Measurements from ENCODE around the gene ANKFN1.

ANKFN1 gene

DNA sequence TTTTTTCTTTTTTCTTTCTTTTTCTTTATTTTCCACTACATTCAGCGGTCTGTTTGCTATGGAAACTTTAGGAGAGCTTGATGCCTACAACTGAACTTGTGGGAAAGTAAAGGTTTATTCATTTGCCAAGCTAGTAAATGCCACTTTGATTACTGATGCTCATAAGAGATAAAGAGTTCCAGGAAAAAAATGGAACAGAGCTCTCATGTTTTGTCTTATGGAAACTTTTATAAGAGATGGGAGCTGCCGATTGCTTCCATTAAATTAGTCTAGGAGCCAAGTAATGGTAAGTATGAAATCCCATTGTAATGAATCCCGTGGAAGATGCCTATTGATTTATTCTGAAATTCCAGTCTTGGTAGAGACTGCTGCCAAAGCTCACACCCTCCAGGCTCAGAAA is 7.1 kb downstream of the ANKFN1 start:
- Histone ChIP-seq H3K27me3 (ENCODE audit: insufficient read depth, low read length, poor library complexity, severe bottlenecking) (no peaks in the 10 kb centered on the region), H3K9me3 (ENCODE audit: insufficient read depth, low read depth, low read length) (no peaks in the 10 kb centered on the region), H3K36me3 (ENCODE audit: insufficient read depth, low read length) (no peaks in the 10 kb centered on the region), H3K9me2 (replicated peaks; ENCODE audit: low read depth, low read length) (no peaks in the 10 kb centered on the region), H3K4me2 (ENCODE audit: low read depth, low read length, poor library complexity, severe bottlenecking) (no peak overlapping the region), H3K79me2 (ENCODE audit: insufficient read depth, low read length) (no peaks in the 10 kb centered on the region), H2AFZ (ENCODE audit: low read length) (no peak overlapping the region), H3K9ac (ENCODE audit: low read depth, low read length, poor library complexity, severe bottlenecking) (no peak overlapping the region), H3F3A (ENCODE audit: low read depth) (no peaks in the 10 kb centered on the region), H4K20me1 (ENCODE audit: insufficient read depth, low read length, poor library complexity, severe bottlenecking) (no peaks in the 10 kb centered on the region), H3K4me3 (ENCODE audit: low read length, poor library complexity, severe bottlenecking) (no peak overlapping the region), H3K4me1 (ENCODE audit: insufficient read depth, low read length, poor library complexity, severe bottlenecking) (no peaks in the 10 kb centered on the region)
- TF ChIP-seq EZH2phosphoT487 (IDR thresholded peaks at IDR 0.05; ENCODE audit: borderline replicate concordance) (no peak), CTCF (conservative IDR thresholded peaks at IDR 0.05; ENCODE audit: low read length) (no peak)

- Histone ChIP-seq H2AFZ (ENCODE audit: low read length) (no peak overlapping the region), H3K4me2 (ENCODE audit: low read depth, low read length, poor library complexity, severe bottlenecking) (no peak overlapping the region), H3K9me2 (replicated peaks; ENCODE audit: low read depth, low read length) (no peaks in the 10 kb centered on the region), H3K79me2 (ENCODE audit: insufficient read depth, low read length) (no peaks in the 10 kb centered on the region), H3F3A (ENCODE audit: low read depth) (no peaks in the 10 kb centered on the region), H3K27me3 (ENCODE audit: insufficient read depth, low read length, poor library complexity, severe bottlenecking) (no peaks in the 10 kb centered on the region), H4K20me1 (ENCODE audit: insufficient read depth, low read length, poor library complexity, severe bottlenecking) (no peaks in the 10 kb centered on the region), H3K9me3 (ENCODE audit: insufficient read depth, low read depth, low read length) (no peaks in the 10 kb centered on the region), H3K9ac (ENCODE audit: low read depth, low read length, poor library complexity, severe bottlenecking) (no peak overlapping the region), H3K4me3 (ENCODE audit: low read length, poor library complexity, severe bottlenecking) (no peak overlapping the region), H3K36me3 (ENCODE audit: insufficient read depth, low read length) (no peaks in the 10 kb centered on the region), H3K4me1 (ENCODE audit: insufficient read depth, low read length, poor library complexity, severe bottlenecking) (no peaks in the 10 kb centered on the region)
- TF ChIP-seq EZH2phosphoT487 (IDR thresholded peaks at IDR 0.05; ENCODE audit: borderline replicate concordance) (no peak), CTCF (conservative IDR thresholded peaks at IDR 0.05; ENCODE audit: low read length) (no peak)
These were observed 11.9 kb downstream of the ANKFN1 start for GRCh38 chr17:56165072-56165641.

DNA sequence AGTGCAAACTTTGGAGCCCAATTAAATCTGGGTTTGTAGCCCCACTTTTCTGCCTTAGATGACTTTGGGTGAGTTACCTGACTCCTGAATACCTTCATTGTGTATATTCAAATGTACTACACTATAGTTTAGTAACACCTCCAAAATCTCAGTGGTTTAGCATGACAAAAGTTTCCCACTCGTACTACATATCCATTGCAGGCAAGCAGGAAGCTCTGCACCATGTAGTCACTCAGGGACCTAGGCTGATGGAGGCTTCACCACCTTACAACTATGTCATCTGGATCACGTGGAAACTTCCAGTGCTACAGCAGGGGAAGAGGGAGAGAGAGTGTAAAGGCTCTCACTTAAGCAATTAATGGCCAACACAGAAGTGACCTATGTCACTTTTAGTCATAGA is 14.2 kb downstream of the ANKFN1 start:
- H3K9me3 ChIP-seq (ENCODE audit: insufficient read depth, low read depth, low read length): no peaks in the 10 kb centered on the region
- no peaks in the 10 kb centered on the region for H3K79me2 ChIP-seq (ENCODE audit: insufficient read depth, low read length)
- H3K36me3 ChIP-seq (ENCODE audit: insufficient read depth, low read length): no peaks in the 10 kb centered on the region
- no peaks in the 10 kb centered on the region for H3F3A ChIP-seq (ENCODE audit: low read depth)
- H3K4me3 ChIP-seq (ENCODE audit: low read length, poor library complexity, severe bottlenecking): no peak overlapping the region
- no peak for TF ChIP-seq CTCF (conservative IDR thresholded peaks at IDR 0.05; ENCODE audit: low read length)
- no peak for TF ChIP-seq EZH2phosphoT487 (IDR thresholded peaks at IDR 0.05; ENCODE audit: borderline replicate concordance)
- no peaks in the 10 kb centered on the region for H4K20me1 ChIP-seq (ENCODE audit: insufficient read depth, low read length, poor library complexity, severe bottlenecking)
- H3K9me2 ChIP-seq (replicated peaks; ENCODE audit: low read depth, low read length): no peaks in the 10 kb centered on the region
- peaks cover 4% of the 10 kb centered on the region for H3K4me1 ChIP-seq (ENCODE audit: insufficient read depth, low read length, poor library complexity, severe bottlenecking)
- H3K9ac ChIP-seq (ENCODE audit: low read depth, low read length, poor library complexity, severe bottlenecking): no peak overlapping the region
- no peak overlapping the region for H2AFZ ChIP-seq (ENCODE audit: low read length)
- H3K27me3 ChIP-seq (ENCODE audit: insufficient read depth, low read length, poor library complexity, severe bottlenecking): no peaks in the 10 kb centered on the region
- H3K4me2 ChIP-seq (ENCODE audit: low read depth, low read length, poor library complexity, severe bottlenecking): no peak overlapping the region

Data from Loucy (cell line).